ENCODE results near the gene FBXO41.

Gene FBXO41

DNA sequence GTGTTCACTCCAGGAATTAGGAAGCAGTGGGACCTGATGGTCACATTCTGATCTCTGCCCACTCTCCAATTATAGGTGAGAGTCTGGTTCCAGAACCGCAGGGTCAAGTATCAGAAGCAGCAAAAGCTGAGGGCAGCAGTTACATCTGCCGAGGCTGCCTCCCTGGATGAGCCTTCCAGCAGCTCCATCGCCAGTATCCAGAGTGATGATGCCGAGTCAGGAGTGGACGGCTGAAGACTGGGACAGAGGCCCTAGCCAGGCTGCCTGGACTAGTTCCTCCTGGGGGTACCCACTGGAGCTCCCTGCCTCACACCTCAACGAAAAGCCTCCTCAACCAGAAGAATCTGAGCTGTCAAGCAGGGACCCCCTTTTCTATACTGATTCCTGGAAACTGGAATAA is 73.6 kb downstream of the FBXO41 start:
- no peak for DNase-seq (ENCODE audit: low spot score)

DNA sequence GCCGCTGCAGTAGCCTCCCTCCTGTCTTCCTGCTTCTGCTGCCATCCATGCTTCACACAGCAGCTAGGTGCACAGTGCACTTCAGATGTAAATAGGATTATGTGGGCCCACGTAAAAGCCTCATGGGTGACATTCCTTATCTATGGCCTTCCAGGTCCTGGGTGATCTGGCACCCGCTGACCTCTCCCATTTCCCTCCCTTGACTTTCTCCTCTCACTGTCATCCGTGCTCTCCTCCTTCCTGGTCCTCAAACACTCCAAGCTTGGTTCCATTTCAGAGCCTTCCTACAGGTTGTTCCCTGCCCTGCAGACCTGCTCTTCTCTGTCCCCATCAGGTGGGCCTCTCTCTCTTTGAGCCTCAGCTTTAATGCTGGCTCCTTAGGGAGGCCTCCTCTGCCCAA is 74.3 kb downstream of the FBXO41 start:
- no peak for DNase-seq (ENCODE audit: low spot score)

DNA sequence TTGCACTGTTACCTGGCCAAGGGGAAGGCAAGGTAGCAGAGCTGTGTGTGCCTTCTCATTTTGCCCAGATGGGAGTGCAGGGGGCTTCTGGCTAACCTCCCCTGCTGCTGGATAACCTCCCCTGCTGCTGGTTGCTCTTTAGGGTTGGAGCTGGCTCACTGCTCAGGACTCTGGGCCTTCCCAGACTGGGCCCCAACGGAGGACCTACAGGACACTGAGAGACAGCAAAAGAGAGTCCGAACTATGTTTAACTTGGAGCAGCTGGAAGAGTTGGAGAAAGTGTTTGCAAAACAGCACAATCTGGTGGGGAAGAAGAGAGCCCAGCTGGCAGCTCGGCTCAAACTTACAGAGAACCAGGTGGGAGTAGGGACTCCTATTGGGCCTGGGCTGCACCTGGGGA is 76.0 kb downstream of the FBXO41 start:
- DNase-seq (ENCODE audit: low spot score), result no peak

DNA sequence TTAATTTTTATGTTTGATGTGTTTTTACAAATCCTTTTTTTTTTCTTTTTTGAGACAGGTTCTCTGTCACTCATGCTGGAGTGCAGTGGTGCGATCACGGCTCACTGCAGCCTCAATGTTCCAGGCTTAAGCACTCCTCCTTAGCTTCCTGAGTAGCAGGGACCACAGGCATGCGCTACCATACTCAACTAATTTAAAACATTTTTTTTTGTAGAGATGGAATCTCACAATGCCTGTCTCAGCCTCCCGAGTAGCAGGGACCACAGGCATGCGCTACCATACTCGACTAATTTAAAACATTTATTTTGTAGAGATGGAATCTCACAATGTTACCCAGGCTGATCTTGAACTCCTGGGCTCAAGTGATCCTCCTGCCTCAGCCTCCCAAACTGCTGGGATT is 78.7 kb downstream of the FBXO41 start:
- DNase-seq (ENCODE audit: low spot score), result no peak
